Measurements from ENCODE around the gene EID2B.

EID2B gene

DNA sequence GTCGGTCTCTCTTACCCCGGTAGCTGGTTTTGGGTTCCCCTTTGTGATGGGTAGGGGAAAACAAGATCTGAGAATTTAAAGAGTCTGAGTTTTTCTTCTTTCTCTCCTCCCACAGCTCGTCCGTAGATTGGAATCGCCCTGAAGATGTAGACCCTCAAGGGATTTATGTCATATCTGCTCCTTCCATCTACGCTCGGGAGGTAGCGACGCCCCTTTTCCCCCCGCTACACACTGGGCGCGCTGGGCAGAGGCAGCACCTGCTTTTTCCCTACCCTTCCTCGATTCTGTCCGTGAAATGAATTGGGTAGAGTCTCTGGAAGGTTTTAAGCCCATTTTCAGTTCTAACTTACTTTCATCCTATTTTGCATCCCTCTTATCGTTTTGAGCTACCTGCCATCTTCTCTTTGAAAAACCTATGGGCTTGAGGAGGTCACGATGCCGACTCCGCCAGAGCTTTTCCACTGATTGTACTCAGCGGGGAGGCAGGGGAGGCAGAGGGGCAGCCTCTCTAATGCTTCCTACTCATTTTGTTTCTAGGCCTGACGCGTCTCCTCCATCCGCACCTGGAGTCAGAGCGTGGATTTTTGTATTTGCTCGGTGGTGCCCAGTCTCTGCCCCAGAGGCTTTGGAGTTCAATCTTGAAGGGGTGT lies 24.8 kb downstream of the EID2B start:
- H3K36me3 ChIP-seq (ENCODE audit: control insufficient read depth, low read depth, low read length), result no peaks in the 10 kb centered on the region
- H3K9ac ChIP-seq (ENCODE audit: low read length), result no peak overlapping the region
- no peaks in the 10 kb centered on the region for H3K9me3 ChIP-seq (ENCODE audit: control insufficient read depth, low read depth, low read length)
- H3K4me3 ChIP-seq (ENCODE audit: low read length), result peak overlapping the region; percentile 38
- H3K27ac ChIP-seq (ENCODE audit: low read length), result no peak overlapping the region
- peaks cover 73% of the 10 kb centered on the region for H3K27me3 ChIP-seq (ENCODE audit: control insufficient read depth, insufficient read depth, low read length)
- H3K4me1 ChIP-seq (ENCODE audit: control insufficient read depth, low read depth, low read length), result no peaks in the 10 kb centered on the region

DNA sequence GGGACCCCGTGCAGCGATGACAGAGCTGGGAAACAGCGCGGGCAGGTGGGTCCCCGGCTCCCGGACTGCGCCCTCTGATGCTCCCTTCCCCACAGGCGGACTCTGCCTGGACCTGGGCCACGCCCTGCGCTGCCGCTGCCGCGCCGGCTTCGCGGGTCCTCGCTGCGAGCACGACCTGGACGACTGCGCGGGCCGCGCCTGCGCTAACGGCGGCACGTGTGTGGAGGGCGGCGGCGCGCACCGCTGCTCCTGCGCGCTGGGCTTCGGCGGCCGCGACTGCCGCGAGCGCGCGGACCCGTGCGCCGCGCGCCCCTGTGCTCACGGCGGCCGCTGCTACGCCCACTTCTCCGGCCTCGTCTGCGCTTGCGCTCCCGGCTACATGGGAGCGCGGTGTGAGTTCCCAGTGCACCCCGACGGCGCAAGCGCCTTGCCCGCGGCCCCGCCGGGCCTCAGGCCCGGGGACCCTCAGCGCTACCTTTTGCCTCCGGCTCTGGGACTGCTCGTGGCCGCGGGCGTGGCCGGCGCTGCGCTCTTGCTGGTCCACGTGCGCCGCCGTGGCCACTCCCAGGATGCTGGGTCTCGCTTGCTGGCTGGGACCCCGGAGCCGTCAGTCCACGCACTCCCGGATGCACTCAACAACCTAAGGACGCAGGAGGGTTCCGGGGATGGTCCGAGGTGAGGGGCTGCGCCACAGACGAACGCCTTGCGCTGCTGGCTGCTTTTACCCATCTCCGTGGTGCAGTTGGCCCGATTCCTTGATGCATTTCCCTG lies 25.5 kb downstream of the EID2B start:
- peaks cover 72% of the 10 kb centered on the region for H3K27me3 ChIP-seq (ENCODE audit: control insufficient read depth, insufficient read depth, low read length)
- H3K4me1 ChIP-seq (ENCODE audit: control insufficient read depth, low read depth, low read length), result no peaks in the 10 kb centered on the region
- no peaks in the 10 kb centered on the region for H3K36me3 ChIP-seq (ENCODE audit: control insufficient read depth, low read depth, low read length)
- no peak overlapping the region for H3K27ac ChIP-seq (ENCODE audit: low read length)
- H3K4me3 ChIP-seq (ENCODE audit: low read length), result peak overlapping the region; percentile 38
- H3K9me3 ChIP-seq (ENCODE audit: control insufficient read depth, low read depth, low read length), result no peaks in the 10 kb centered on the region
- H3K9ac ChIP-seq (ENCODE audit: low read length), result no peak overlapping the region

DNA sequence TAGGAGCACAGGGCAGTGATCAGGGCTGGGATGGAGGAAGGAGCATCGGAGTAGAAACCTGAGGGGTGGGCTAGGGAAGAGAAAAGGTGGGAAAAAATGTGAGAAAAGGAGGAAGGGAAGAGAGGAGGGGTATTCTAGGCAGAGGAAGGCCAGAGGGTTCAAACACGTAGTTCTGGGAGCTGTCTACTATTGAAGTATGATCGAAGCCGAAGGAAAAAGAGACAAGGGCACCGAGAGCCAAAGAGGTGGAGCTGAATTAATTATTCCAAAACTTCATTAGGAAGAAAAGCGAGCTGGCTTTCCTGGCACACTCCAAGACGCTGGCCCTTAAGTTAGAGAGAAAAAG lies 26.1 kb downstream of the EID2B start:
- no peaks in the 10 kb centered on the region for H3K36me3 ChIP-seq (ENCODE audit: control insufficient read depth, low read depth, low read length)
- no peak overlapping the region for H3K27ac ChIP-seq (ENCODE audit: low read length)
- peaks cover 77% of the 10 kb centered on the region for H3K27me3 ChIP-seq (ENCODE audit: control insufficient read depth, insufficient read depth, low read length)
- H3K9me3 ChIP-seq (ENCODE audit: control insufficient read depth, low read depth, low read length), result no peaks in the 10 kb centered on the region
- no peak overlapping the region for H3K4me3 ChIP-seq (ENCODE audit: low read length)
- H3K9ac ChIP-seq (ENCODE audit: low read length), result no peak overlapping the region
- no peaks in the 10 kb centered on the region for H3K4me1 ChIP-seq (ENCODE audit: control insufficient read depth, low read depth, low read length)

DNA sequence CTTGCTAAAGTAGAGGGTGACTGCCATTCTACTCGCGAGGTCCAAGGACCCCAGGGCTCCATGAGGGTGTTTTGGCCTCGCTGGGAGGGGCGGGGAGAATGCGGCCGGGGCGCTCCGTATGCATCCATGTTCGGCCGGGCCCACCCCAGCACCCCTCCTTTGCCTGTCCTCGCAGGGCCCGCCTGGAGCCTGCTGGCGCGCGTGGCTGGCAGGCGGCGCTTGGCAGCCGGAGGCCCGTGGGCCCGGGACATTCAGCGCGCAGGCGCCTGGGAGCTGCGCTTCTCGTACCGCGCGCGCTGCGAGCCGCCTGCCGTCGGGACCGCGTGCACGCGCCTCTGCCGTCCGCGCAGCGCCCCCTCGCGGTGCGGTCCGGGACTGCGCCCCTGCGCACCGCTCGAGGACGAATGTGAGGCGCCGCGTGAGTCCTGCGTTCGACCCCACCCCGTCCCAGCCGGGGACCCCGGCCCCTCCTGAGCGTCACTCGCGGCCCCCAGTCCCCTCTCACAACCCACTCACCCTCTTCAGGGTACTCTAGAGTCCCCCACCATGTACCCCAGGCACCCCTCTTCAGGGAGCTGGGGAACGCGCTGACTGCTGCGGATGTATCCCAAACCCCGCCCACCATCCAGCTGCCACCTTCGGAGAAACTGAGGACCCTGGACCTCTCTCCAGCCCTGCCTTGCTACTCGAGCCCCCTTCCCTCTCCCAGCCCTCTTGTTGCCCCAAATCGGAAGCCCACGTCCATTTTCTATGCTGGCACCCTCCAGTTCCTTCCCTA lies 29.8 kb downstream of the EID2B start:
- Histone ChIP-seq H3K36me3 (ENCODE audit: control insufficient read depth, low read depth, low read length) (no peaks in the 10 kb centered on the region), H3K4me1 (ENCODE audit: control insufficient read depth, low read depth, low read length) (peaks cover 7% of the 10 kb centered on the region), H3K27me3 (ENCODE audit: control insufficient read depth, insufficient read depth, low read length) (peaks cover 97% of the 10 kb centered on the region), H3K27ac (ENCODE audit: low read length) (no peak overlapping the region), H3K9ac (ENCODE audit: low read length) (no peak overlapping the region), H3K4me3 (ENCODE audit: low read length) (no peak overlapping the region), H3K9me3 (ENCODE audit: control insufficient read depth, low read depth, low read length) (no peaks in the 10 kb centered on the region)

DNA sequence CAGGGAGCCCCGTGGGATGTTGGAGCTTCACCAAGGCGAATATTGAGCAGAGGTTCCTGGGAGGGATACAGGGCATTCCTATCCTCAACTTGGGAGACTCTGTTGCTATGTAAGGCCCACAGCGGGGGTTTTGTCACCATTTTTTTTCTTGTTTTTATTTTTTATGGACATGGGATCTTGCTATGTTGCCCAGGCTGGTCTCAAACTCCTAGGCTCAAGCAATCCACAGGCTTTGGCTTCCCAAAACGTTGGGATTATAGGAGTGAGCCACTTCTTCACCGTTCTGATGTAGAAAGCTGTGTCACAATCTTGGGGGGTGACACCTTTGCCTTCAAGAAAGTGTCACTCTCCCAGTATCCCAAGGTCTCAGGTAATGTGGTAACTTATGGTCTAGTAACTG lies 31.3 kb downstream of the EID2B start:
- H3K27me3 ChIP-seq (ENCODE audit: control insufficient read depth, insufficient read depth, low read length), result peaks cover 93% of the 10 kb centered on the region

DNA sequence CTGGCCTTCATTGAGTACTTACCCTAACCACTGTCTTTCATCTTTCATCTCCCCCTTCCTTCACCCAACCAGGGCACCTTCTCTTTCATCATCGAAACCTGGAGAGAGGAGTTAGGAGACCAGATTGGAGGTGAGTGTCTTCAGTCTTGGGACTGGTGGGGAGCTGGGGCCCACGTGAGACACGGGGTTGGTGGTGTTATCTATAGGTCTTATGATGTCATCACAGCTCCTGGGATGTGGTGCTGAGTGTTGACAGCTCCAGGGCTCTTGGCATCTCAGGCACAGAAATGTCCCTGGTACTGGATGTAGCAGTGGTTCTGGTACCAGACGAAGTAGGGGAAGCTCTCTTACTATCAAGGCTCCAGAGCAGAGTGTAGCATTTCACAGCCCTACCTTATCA lies 32.1 kb downstream of the EID2B start:
- H3K4me3 ChIP-seq (ENCODE audit: low read length), result no peak overlapping the region
- H3K9me3 ChIP-seq (ENCODE audit: control insufficient read depth, low read depth, low read length), result no peaks in the 10 kb centered on the region
- no peak overlapping the region for H3K27ac ChIP-seq (ENCODE audit: low read length)
- no peak overlapping the region for H3K9ac ChIP-seq (ENCODE audit: low read length)
- H3K4me1 ChIP-seq (ENCODE audit: control insufficient read depth, low read depth, low read length), result peaks cover 7% of the 10 kb centered on the region
- H3K36me3 ChIP-seq (ENCODE audit: control insufficient read depth, low read depth, low read length), result no peaks in the 10 kb centered on the region
- peaks cover 85% of the 10 kb centered on the region for H3K27me3 ChIP-seq (ENCODE audit: control insufficient read depth, insufficient read depth, low read length)

More for the DNA sequence above, 31.3 kb downstream of the EID2B start:
- H3K9me3 ChIP-seq (ENCODE audit: control insufficient read depth, low read depth, low read length), result no peaks in the 10 kb centered on the region
- no peak overlapping the region for H3K4me3 ChIP-seq (ENCODE audit: low read length)
- H3K27ac ChIP-seq (ENCODE audit: low read length), result no peak overlapping the region
- H3K36me3 ChIP-seq (ENCODE audit: control insufficient read depth, low read depth, low read length), result no peaks in the 10 kb centered on the region
- H3K4me1 ChIP-seq (ENCODE audit: control insufficient read depth, low read depth, low read length), result peaks cover 7% of the 10 kb centered on the region
- H3K9ac ChIP-seq (ENCODE audit: low read length), result no peak overlapping the region

DNA sequence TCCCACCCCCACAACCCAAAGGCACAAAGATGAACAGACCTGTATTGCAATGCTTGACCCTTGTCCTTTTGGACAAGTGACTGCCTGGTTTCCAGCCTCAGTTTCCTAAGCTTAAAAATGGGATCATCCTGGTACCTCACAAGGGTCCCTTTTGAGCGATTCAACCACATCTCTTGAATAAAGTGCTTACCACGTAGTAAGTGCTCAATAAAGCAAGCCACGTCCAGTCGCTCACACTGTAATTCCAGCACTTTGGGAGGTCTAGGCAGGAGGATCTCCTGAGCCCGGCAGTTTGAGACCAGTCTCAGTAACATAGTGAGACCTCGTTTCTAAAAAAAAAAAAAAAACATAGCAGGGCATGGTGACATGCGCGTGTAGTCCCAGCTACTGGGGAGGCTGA lies 32.7 kb downstream of the EID2B start:
- Histone ChIP-seq H3K9ac (ENCODE audit: low read length) (no peak overlapping the region), H3K9me3 (ENCODE audit: control insufficient read depth, low read depth, low read length) (no peaks in the 10 kb centered on the region)

DNA sequence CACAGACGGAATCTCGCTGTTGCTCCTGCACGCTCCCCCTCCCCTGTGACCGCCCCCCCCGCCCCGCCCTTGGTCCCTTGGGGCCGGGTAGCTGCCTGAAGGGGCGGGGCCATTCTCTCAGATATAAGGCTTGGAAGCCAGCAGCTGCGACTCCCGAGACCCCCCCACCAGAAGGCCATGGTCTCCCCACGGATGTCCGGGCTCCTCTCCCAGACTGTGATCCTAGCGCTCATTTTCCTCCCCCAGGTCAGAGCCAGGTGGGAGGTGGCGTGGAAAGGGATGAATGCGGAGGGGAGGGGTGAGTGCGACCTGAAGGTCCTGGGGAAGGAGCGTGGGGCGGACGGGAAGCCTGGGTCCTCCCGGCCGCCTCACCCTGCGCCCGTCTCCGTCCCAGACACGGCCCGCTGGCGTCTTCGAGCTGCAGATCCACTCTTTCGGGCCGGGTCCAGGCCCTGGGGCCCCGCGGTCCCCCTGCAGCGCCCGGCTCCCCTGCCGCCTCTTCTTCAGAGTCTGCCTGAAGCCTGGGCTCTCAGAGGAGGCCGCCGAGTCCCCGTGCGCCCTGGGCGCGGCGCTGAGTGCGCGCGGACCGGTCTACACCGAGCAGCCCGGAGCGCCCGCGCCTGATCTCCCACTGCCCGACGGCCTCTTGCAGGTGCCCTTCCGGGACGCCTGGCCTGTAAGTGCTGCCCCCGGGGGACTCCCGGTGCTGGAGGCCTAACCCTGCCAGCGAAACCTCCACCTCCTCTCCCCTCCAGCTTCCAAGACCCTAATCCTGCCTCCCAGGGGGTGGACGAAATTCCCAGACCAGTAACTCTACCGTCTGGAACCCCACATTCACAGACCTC lies 33.6 kb downstream of the EID2B start, which contains the start of gene DLL3:
Gene DLL3 (plus strand): TSS at position 150 of the 845 bp plus-strand sequence. CDS start 28 bp downstream, at position 178.
- Histone ChIP-seq H3K36me3 (ENCODE audit: control insufficient read depth, low read depth, low read length) (no peaks in the 10 kb centered on the region), H3K4me3 (ENCODE audit: low read length) (peak within 1 kb of the TSS; percentile 52), H3K9ac (ENCODE audit: low read length) (peak within 1 kb of the TSS; percentile 36), H3K9me3 (ENCODE audit: control insufficient read depth, low read depth, low read length) (no peaks in the 10 kb centered on the region), H3K27me3 (ENCODE audit: control insufficient read depth, insufficient read depth, low read length) (peaks cover 70% of the 10 kb centered on the region), H3K4me1 (ENCODE audit: control insufficient read depth, low read depth, low read length) (peaks cover 7% of the 10 kb centered on the region), H3K27ac (ENCODE audit: low read length) (no peak within 1 kb of the TSS)

More for the DNA sequence above, 32.7 kb downstream of the EID2B start:
- Histone ChIP-seq H3K4me3 (ENCODE audit: low read length) (no peak overlapping the region), H3K4me1 (ENCODE audit: control insufficient read depth, low read depth, low read length) (peaks cover 7% of the 10 kb centered on the region), H3K36me3 (ENCODE audit: control insufficient read depth, low read depth, low read length) (no peaks in the 10 kb centered on the region), H3K27me3 (ENCODE audit: control insufficient read depth, insufficient read depth, low read length) (peaks cover 79% of the 10 kb centered on the region), H3K27ac (ENCODE audit: low read length) (no peak overlapping the region)

DNA sequence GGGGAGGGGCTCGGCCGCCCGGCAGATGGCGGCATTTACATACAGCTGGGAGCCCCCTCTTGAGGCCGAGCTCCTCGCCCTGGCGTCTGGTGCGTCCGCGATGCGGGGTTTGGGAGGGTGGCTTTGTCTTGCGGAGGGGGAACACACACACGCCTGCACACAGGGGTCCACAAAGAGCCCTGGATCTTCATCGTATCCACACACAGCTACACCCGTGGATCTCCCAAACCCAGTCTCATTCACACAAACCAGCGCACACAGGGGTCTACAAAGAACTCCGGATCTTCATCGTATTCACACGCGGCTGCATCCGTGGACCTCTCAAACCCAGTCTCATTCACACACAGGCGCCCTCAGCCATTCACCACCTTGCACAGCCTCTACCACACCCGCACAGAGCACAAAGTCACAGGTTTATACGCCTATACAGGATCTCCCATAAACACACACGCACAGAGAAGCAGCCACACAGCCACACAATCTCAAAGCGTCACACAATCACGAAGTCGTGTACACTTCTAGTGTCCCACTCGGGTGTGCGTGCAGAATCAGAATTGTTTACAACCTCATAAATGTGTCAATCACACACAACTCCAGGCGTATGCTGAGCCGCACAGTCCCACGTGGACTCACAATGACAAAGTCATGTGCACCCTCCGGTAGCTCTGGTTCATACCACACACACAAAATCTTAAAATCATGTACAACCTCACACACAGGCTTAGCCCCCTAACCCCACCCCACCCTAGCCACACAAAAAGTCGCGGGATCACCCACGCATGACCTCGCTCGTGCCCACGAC lies 34.5 kb downstream of the EID2B start:
- Histone ChIP-seq H3K4me3 (ENCODE audit: low read length) (peak overlapping the region; percentile 52), H3K27me3 (ENCODE audit: control insufficient read depth, insufficient read depth, low read length) (peaks cover 61% of the 10 kb centered on the region), H3K9me3 (ENCODE audit: control insufficient read depth, low read depth, low read length) (no peaks in the 10 kb centered on the region), H3K36me3 (ENCODE audit: control insufficient read depth, low read depth, low read length) (no peaks in the 10 kb centered on the region), H3K9ac (ENCODE audit: low read length) (peak overlapping the region; percentile 36), H3K27ac (ENCODE audit: low read length) (no peak overlapping the region), H3K4me1 (ENCODE audit: control insufficient read depth, low read depth, low read length) (peaks cover 7% of the 10 kb centered on the region)

DNA sequence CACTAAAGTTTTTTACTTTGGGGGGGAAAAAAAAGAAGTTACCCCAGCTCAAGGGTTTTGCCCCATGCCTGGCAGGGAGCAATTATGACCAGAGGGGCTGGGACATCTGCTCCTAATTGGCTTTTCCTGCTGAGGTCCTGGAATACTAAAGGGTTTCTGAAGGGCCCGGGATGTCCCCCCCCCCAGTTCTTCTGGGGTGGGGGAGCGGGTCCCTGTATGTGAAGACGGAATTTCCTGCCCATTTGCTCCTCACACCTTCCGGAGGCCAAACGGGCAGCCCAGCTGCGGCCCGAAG lies 35.0 kb downstream of the EID2B start:
- no peaks in the 10 kb centered on the region for H3K36me3 ChIP-seq (ENCODE audit: control insufficient read depth, low read depth, low read length)
- H3K4me3 ChIP-seq (ENCODE audit: low read length), result peak overlapping the region; percentile 52
- no peak overlapping the region for H3K27ac ChIP-seq (ENCODE audit: low read length)
- peaks cover 57% of the 10 kb centered on the region for H3K27me3 ChIP-seq (ENCODE audit: control insufficient read depth, insufficient read depth, low read length)
- H3K4me1 ChIP-seq (ENCODE audit: control insufficient read depth, low read depth, low read length), result peaks cover 11% of the 10 kb centered on the region
- H3K9ac ChIP-seq (ENCODE audit: low read length), result no peak overlapping the region
- no peaks in the 10 kb centered on the region for H3K9me3 ChIP-seq (ENCODE audit: control insufficient read depth, low read depth, low read length)
